ENCODE measurements around the gene OR7D4.

Gene OR7D4

GRCh38 chr19:9187191-9187590 lies 32.2 kb downstream of the OR7D4 start:
- no peak for DNase-seq
- no peaks in the 10 kb centered on the region for H3K27me3 ChIP-seq (replicated peaks)
- TF ChIP-seq CTCF (IDR thresholded peaks at IDR 0.05; ENCODE audit: low read depth, low read length, missing control alignments), result no peak
- in situ Hi-C loops (cut with HindIII; ENCODE audit: low pct_ligation_motif_present, low sequenced_read_pairs), result no loop called here
- no peak overlapping the region for H3K4me3 ChIP-seq (ENCODE audit: low read depth, low read length)
- no peaks in the 10 kb centered on the region for H3K36me3 ChIP-seq (replicated peaks)
- no peak overlapping the region for H3K27ac ChIP-seq

- DNase-seq, result no peak
- no peak for TF ChIP-seq CTCF (IDR thresholded peaks at IDR 0.05; ENCODE audit: low read depth, low read length, missing control alignments)
- Histone ChIP-seq H3K36me3 (replicated peaks) (no peaks in the 10 kb centered on the region), H3K27me3 (replicated peaks) (no peaks in the 10 kb centered on the region), H3K4me3 (ENCODE audit: low read depth, low read length) (no peak overlapping the region), H3K27ac (no peak overlapping the region)
- in situ Hi-C loops (cut with HindIII; ENCODE audit: low pct_ligation_motif_present, low sequenced_read_pairs), result no loop called here
Observed at GRCh38 chr19:9183000-9183399, 36.4 kb downstream of the OR7D4 start.

- DNase-seq, result no peak
Observed at GRCh38 chr19:9178901-9179300, 40.5 kb downstream of the OR7D4 start, which contains the start of gene OR7D2. Gene OR7D2, plus strand, starts transcription at chr19:9178979. Its CDS starts 6,803 bp downstream, at chr19:9185782.

GRCh38 chr19:9175326-9175725 lies 44.1 kb downstream of the OR7D4 start:
- no peaks in the 10 kb centered on the region for H3K27me3 ChIP-seq (replicated peaks)
- TF ChIP-seq CTCF (IDR thresholded peaks at IDR 0.05; ENCODE audit: low read depth, low read length, missing control alignments), result no peak
- no peaks in the 10 kb centered on the region for H3K36me3 ChIP-seq (replicated peaks)
- in situ Hi-C loops (cut with HindIII; ENCODE audit: low pct_ligation_motif_present, low sequenced_read_pairs), result no loop called here
- H3K27ac ChIP-seq, result no peak overlapping the region
- DNase-seq, result no peak
- H3K4me3 ChIP-seq (ENCODE audit: low read depth, low read length), result no peak overlapping the region

More at GRCh38 chr19:9178901-9179300, 40.5 kb downstream of the OR7D4 start, which contains the start of gene OR7D2:
- no peak for TF ChIP-seq CTCF (IDR thresholded peaks at IDR 0.05; ENCODE audit: low read depth, low read length, missing control alignments)
- no peaks in the 10 kb centered on the region for H3K27me3 ChIP-seq (replicated peaks)
- H3K27ac ChIP-seq, result no peak within 1 kb of the TSS
- no peak within 1 kb of the TSS for H3K4me3 ChIP-seq (ENCODE audit: low read depth, low read length)
- in situ Hi-C loops (cut with HindIII; ENCODE audit: low pct_ligation_motif_present, low sequenced_read_pairs), result no loop called here
- no peaks in the 10 kb centered on the region for H3K36me3 ChIP-seq (replicated peaks)

- H3K27ac ChIP-seq, result no peak overlapping the region
- H3K36me3 ChIP-seq (replicated peaks), result no peaks in the 10 kb centered on the region
- TF ChIP-seq CTCF (IDR thresholded peaks at IDR 0.05; ENCODE audit: low read depth, low read length, missing control alignments), result no peak
- H3K4me3 ChIP-seq (ENCODE audit: low read depth, low read length), result no peak overlapping the region
- DNase-seq, result no peak
- in situ Hi-C loops (cut with HindIII; ENCODE audit: low pct_ligation_motif_present, low sequenced_read_pairs), result no loop called here
- H3K27me3 ChIP-seq (replicated peaks), result no peaks in the 10 kb centered on the region
Observed at GRCh38 chr19:9171393-9171991, 47.9 kb downstream of the OR7D4 start.

- in situ Hi-C loops (cut with HindIII; ENCODE audit: low pct_ligation_motif_present, low sequenced_read_pairs), result no loop called here
- TF ChIP-seq CTCF (IDR thresholded peaks at IDR 0.05; ENCODE audit: low read depth, low read length, missing control alignments), result no peak
- no peak for DNase-seq
- H3K27me3 ChIP-seq (replicated peaks), result no peaks in the 10 kb centered on the region
- H3K4me3 ChIP-seq (ENCODE audit: low read depth, low read length), result no peak overlapping the region
- no peak overlapping the region for H3K27ac ChIP-seq
- H3K36me3 ChIP-seq (replicated peaks), result peaks cover 21% of the 10 kb centered on the region
Observed at GRCh38 chr19:9166846-9167245, 52.5 kb downstream of the OR7D4 start.
